GM23248 (cell line): ENCODE data around the gene GRK2.

ENCODE experiments used
- EZH2 ChIP-seq: fragments of 200-600 bp; sonication (generic); IDR thresholded peaks from 2 replicates; pipeline ENCODE4 v1.6.1; 2018; ENCODE audit warnings: antibody characterized with exemption, mild to moderate bottlenecking; ENCODE audit not compliant: insufficient read depth, poor library complexity, severe bottlenecking
- EZH2phosphoT487 ChIP-seq: fragments of 200-600 bp; sonication (generic); IDR thresholded peaks from 2 replicates; pipeline ENCODE4 v1.6.1; 2018; ENCODE audit warnings: antibody characterized with exemption, moderate library complexity, mild to moderate bottlenecking, low read depth; ENCODE audit not compliant: insufficient read depth

DNA sequence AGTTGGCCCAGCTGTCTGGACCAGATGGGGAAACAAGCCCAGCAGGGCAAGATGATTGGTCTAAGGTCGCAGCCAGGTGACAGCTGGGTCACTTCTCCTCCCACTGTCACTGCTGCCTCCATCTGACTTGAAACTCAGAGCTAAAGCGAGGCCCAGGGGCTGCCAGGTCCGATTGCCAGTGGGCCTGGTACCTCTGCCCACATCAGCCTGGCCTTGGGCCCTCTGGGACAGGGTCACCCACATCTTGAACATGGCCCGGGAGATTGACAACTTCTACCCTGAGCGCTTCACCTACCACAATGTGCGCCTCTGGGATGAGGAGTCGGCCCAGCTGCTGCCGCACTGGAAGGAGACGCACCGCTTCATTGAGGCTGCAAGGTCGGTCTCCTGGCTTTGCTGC lies 42.9 kb downstream of the GRK2 start:
- TF ChIP-seq EZH2phosphoT487 (no peak), EZH2 (no peak)
